ENCODE measurements around the gene KHDRBS2. TPM values are rescaled to one million over a fixed set of nuclear protein-coding genes. Genes with fewer than 3 reads are reported as not detected.

KHDRBS2 gene
- total RNA-seq, 3 donors from 2014 or later: 0.16 TPM; not detected in 2

GRCh38 chr6:62217866-62218265, 68.2 kb downstream of the KHDRBS2 start:
- Histone ChIP-seq H3K4me3 (no peak overlapping the region), H3K27ac (no peak overlapping the region), H3K4me1 (no peaks in the 10 kb centered on the region), H3K9me3 (peaks cover 0 to 2% of the 10 kb centered on the region in 2 donors), H3K27me3 (no peaks in the 10 kb centered on the region), H3K36me3 (no peaks in the 10 kb centered on the region)
- TF ChIP-seq POLR2A (IDR thresholded peaks at IDR 0.05) (no peak), POLR2AphosphoS5 (IDR thresholded peaks at IDR 0.05) (no peak), CTCF (IDR thresholded peaks at IDR 0.05) (no peak)
- DNase-seq (ENCODE audit: low spot score in 2 of 2): no peak
- intact Hi-C loops (cut with DNase I; ENCODE audit: low total_unique reads): no loop called here

- TF ChIP-seq POLR2A (IDR thresholded peaks at IDR 0.05) (no peak), POLR2AphosphoS5 (IDR thresholded peaks at IDR 0.05) (no peak), CTCF (IDR thresholded peaks at IDR 0.05) (no peak)
- no peaks in the 10 kb centered on the region for H3K36me3 ChIP-seq
- H3K27me3 ChIP-seq: no peaks in the 10 kb centered on the region
- H3K9me3 ChIP-seq: no peaks in the 10 kb centered on the region
- H3K4me3 ChIP-seq: no peak overlapping the region
- no peaks in the 10 kb centered on the region for H3K4me1 ChIP-seq
- no peak overlapping the region for H3K27ac ChIP-seq
- intact Hi-C loops (cut with DNase I; ENCODE audit: low total_unique reads): no loop called here
- DNase-seq (ENCODE audit: low spot score in 2 of 2): no peak
Observed at GRCh38 chr6:62202078-62202477, 83.9 kb downstream of the KHDRBS2 start.

DNA sequence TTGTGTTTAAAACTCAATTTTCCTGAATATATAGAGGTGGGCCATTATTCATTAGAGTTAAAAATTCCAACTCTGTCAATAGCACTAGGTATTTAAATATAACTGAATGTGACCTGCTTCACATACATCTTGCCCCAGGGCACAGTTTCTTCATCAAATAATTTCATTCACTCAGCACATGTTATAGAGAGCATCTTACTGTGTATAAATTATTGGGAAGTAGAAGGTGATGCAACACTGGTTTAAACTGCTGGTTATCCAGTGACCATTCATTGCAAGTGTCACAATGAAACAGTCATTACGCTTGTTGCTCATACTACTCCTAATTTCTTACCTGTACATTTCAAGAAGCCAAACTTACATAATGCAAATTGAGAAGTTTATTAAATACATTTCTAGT, 93.4 kb downstream of the KHDRBS2 start:
- intact Hi-C loops (cut with DNase I; ENCODE audit: low total_unique reads): no loop called here
- Histone ChIP-seq H3K36me3 (no peaks in the 10 kb centered on the region), H3K27me3 (no peaks in the 10 kb centered on the region), H3K4me3 (no peak overlapping the region), H3K27ac (no peak overlapping the region), H3K4me1 (no peaks in the 10 kb centered on the region), H3K9me3 (no peaks in the 10 kb centered on the region)
- no peak for DNase-seq (ENCODE audit: low spot score in 2 of 2)
- TF ChIP-seq POLR2AphosphoS5 (IDR thresholded peaks at IDR 0.05) (no peak), POLR2A (IDR thresholded peaks at IDR 0.05) (no peak)

GRCh38 chr6:62175195-62175594, 110.8 kb downstream of the KHDRBS2 start:
- Histone ChIP-seq H3K27ac (no peak overlapping the region), H3K4me1 (no peaks in the 10 kb centered on the region), H3K4me3 (no peak overlapping the region), H3K27me3 (no peaks in the 10 kb centered on the region), H3K36me3 (no peaks in the 10 kb centered on the region), H3K9me3 (no peaks in the 10 kb centered on the region)
- DNase-seq (ENCODE audit: low spot score in 2 of 2): no peak
- TF ChIP-seq CTCF (IDR thresholded peaks at IDR 0.05): no peak
- TF ChIP-seq POLR2AphosphoS5 (IDR thresholded peaks at IDR 0.05): no peak
- TF ChIP-seq POLR2A (IDR thresholded peaks at IDR 0.05): no peak
- intact Hi-C loops (cut with DNase I; ENCODE audit: low total_unique reads): no loop called here

GRCh38 chr6:62174548-62174947, 111.5 kb downstream of the KHDRBS2 start:
- Histone ChIP-seq H3K27ac (no peak overlapping the region), H3K4me3 (no peak overlapping the region), H3K4me1 (no peaks in the 10 kb centered on the region), H3K27me3 (no peaks in the 10 kb centered on the region), H3K36me3 (no peaks in the 10 kb centered on the region), H3K9me3 (no peaks in the 10 kb centered on the region)
- TF ChIP-seq POLR2A (IDR thresholded peaks at IDR 0.05): no peak
- no peak for TF ChIP-seq POLR2AphosphoS5 (IDR thresholded peaks at IDR 0.05)
- TF ChIP-seq CTCF (IDR thresholded peaks at IDR 0.05): no peak
- DNase-seq (ENCODE audit: low spot score in 2 of 2): no peak
- intact Hi-C loops (cut with DNase I; ENCODE audit: low total_unique reads): no loop called here

DNA sequence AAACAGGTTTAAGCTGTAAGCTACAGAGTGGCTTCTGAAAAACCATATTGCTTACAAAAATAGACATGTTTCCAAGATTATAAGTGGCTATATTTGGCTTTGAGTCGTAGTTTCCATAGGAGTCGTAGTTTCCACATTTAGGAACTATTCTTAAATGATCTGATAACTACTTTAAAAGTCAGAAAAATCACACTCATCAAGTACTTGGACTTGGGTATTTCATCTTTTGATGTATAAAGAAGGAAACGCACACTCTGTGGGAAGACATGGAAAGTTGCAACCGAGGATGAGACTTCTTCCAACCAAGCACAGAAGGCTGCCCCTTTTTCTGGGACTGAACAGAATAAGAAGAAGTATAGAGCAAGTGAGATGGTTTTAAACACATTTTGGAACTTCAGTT, 118.3 kb downstream of the KHDRBS2 start:
- no peaks in the 10 kb centered on the region for H3K27me3 ChIP-seq
- DNase-seq (ENCODE audit: low spot score in 2 of 2): no peak
- peaks cover 0 to 2% of the 10 kb centered on the region in 2 donors for H3K9me3 ChIP-seq
- no peak overlapping the region for H3K27ac ChIP-seq
- H3K36me3 ChIP-seq: no peaks in the 10 kb centered on the region
- H3K4me1 ChIP-seq: no peaks in the 10 kb centered on the region
- intact Hi-C loops (cut with DNase I; ENCODE audit: low total_unique reads): no loop called here
- TF ChIP-seq POLR2AphosphoS5 (IDR thresholded peaks at IDR 0.05) (no peak), CTCF (IDR thresholded peaks at IDR 0.05) (no peak), POLR2A (IDR thresholded peaks at IDR 0.05) (no peak)
- no peak overlapping the region for H3K4me3 ChIP-seq

All from breast epithelium (tissue), 4 donors.